Inferior parietal cortex (tissue), 1 donor: ENCODE data around the gene PRR18.
"Not testable (repeated sequence)": the region's sequence is repeated elsewhere in the genome, so short reads cannot be mapped to it uniquely, and the experiment has no call there.

Experiments used
- DNase-seq: peaks from one replicate; pipeline ENCODE4 v3.0.0-alpha.2; 2016; ENCODE audit errors: extremely low spot score

Gene PRR18

GRCh38 chr6:166308033-166308768 is at the start of gene PRR18:
Gene PRR18 (minus strand): TSS chr6:166308392. CDS start chr6:166308142, 250 bp downstream.
- no peak for DNase-seq

- no peak for DNase-seq
These were observed 47.4 kb upstream of the PRR18 start for GRCh38 chr6:166355552-166355951.

GRCh38 chr6:166354965-166355364 is 46.8 kb upstream of the PRR18 start:
- DNase-seq, result no peak

GRCh38 chr6:166354143-166354542 is 46.0 kb upstream of the PRR18 start:
- no peak for DNase-seq

- no peak for DNase-seq
These were observed 45.3 kb upstream of the PRR18 start for GRCh38 chr6:166353507-166353906.

GRCh38 chr6:166352923-166353322 is 44.7 kb upstream of the PRR18 start:
- DNase-seq, result no peak

GRCh38 chr6:166351715-166352285 is 43.6 kb upstream of the PRR18 start:
- DNase-seq, result peak; percentile 36

- no peak for DNase-seq
These were observed 40.2 kb upstream of the PRR18 start for GRCh38 chr6:166348305-166348949.

GRCh38 chr6:166346965-166347364 is 38.8 kb upstream of the PRR18 start:
- no peak for DNase-seq

GRCh38 chr6:166346449-166346848 is 38.3 kb upstream of the PRR18 start:
- DNase-seq, result no peak

- DNase-seq, result not testable (repeated sequence)
These were observed 37.5 kb upstream of the PRR18 start for GRCh38 chr6:166345672-166346071.

- DNase-seq, result not testable (repeated sequence)
These were observed 36.7 kb upstream of the PRR18 start for GRCh38 chr6:166344921-166345320.

- no peak for DNase-seq
These were observed 36.0 kb upstream of the PRR18 start for GRCh38 chr6:166344240-166344639.

- DNase-seq, result peak; percentile 33
These were observed 34.9 kb upstream of the PRR18 start for GRCh38 chr6:166343150-166343487.

GRCh38 chr6:166342349-166343149 is 34.4 kb upstream of the PRR18 start, which contains the start of gene SFT2D1:
Gene SFT2D1 (minus strand): TSS chr6:166342545. CDS start chr6:166342481, 64 bp downstream.
- DNase-seq, result peak; percentile 78

- no peak for DNase-seq
These were observed 33.8 kb upstream of the PRR18 start for GRCh38 chr6:166341977-166342348.

GRCh38 chr6:166341464-166341863 is 33.3 kb upstream of the PRR18 start:
- DNase-seq, result no peak

GRCh38 chr6:166338854-166339253 is 30.7 kb upstream of the PRR18 start:
- DNase-seq, result no peak

- DNase-seq, result no peak
These were observed 28.7 kb upstream of the PRR18 start for GRCh38 chr6:166336847-166337246.

- DNase-seq, result no peak
These were observed 27.4 kb upstream of the PRR18 start for GRCh38 chr6:166335378-166336302.

- DNase-seq, result no peak
These were observed 26.7 kb upstream of the PRR18 start for GRCh38 chr6:166334878-166335277.
